Esophagus squamous epithelium (tissue), 5 donors: ENCODE measurements around the gene ZRANB3. TPM values are rescaled to one million over a fixed set of nuclear protein-coding genes. Genes with fewer than 3 reads are reported as not detected.
"Not testable (repeated sequence)": the region's sequence is repeated elsewhere in the genome, so short reads cannot be mapped to it uniquely, and the experiment has no call there.

Experiments
- DNase-seq: peaks from one replicate; lab custom pipeline; 2025; lab: John Stamatoyannopoulos, UW
- H3K27ac ChIP-seq, 4 donors: fragments of 200-600 bp; sonication (generic); one replicate each; pipeline ENCODE4 v1.5.1; 2016 to 2019; ENCODE audit warnings: mild to moderate bottlenecking in 1 of 4
- H3K27me3 ChIP-seq, 4 donors: fragments of 200-600 bp; sonication (generic); 1 replicate in 3 of 4; 2 replicates in 1 of 4; pipeline versions ENCODE4 v1.5.1 to v1.6.0; 2017 to 2021; ENCODE audit warnings: antibody characterized with exemption in 1 of 4
- H3K36me3 ChIP-seq, 3 donors: fragments of 200-600 bp; sonication (generic); one replicate each; pipeline ENCODE4 v1.5.1; 2016 to 2019
- H3K4me1 ChIP-seq, 3 donors: fragments of 200-600 bp; sonication (generic); one replicate each; pipeline ENCODE4 v1.5.1; 2017 to 2019
- H3K4me3 ChIP-seq, 4 donors: fragments of 200-600 bp; sonication (generic); 1 replicate in 3 of 4; 2 replicates in 1 of 4; pipeline ENCODE4 v1.5.1; 2016 to 2019; ENCODE audit warnings: mild to moderate bottlenecking in 2 of 4, moderate library complexity in 1 of 4
- H3K9me3 ChIP-seq, 3 donors: fragments of 200-600 bp; sonication (generic); one replicate each; pipeline ENCODE4 v1.5.1; 2016 to 2019
- POLR2A ChIP-seq, 4 donors: fragments of 450-650 bp; IDR thresholded peaks; one replicate each; pipeline ENCODE4 v1.6.1; 2017; ENCODE audit warnings: antibody characterized with exemption in 4 of 4, mild to moderate bottlenecking in 4 of 4, moderate library complexity in 3 of 4
- WGBS, 2 donors: methylation state at CpG; one replicate each; pipeline ENCODE4 v1.1.5; 2018; 5-methylcytosine and 5-hydroxymethylcytosine counted together
- intact Hi-C: fragments of 100-400 bp; cut with DNase I; formaldehyde crosslinking; loops from one replicate; pipeline ENCODE4 v1.15.0; 2022
- total RNA-seq, 4 donors: library from RNA; depleted of rRNA; stranded (reverse); fragments of >200 nt; gene quantifications; one replicate each; pipeline ENCODE4 v1.1.0, GENCODE V29; 2016
- TF ChIP-seq, protein P1 (sequence below), 6 experiments: fragments of 450-650 bp in 4 of 6; fragments of 200-600 bp in 2 of 6; sonication (generic) in 2 of 6; IDR thresholded peaks; one replicate each; pipeline ENCODE4 v1.5.1; 2016 to 2019; ENCODE audit warnings: antibody characterized with exemption in 6 of 6, mild to moderate bottlenecking in 4 of 6, moderate library complexity in 4 of 6
- donor health status: DM: yes; HTN: yes; CAD: no.

The ZRANB3 gene
- total RNA-seq, 4 donors from 2014 or later = 0.61 to 4.5 (median 3.5) TPM

DNA sequence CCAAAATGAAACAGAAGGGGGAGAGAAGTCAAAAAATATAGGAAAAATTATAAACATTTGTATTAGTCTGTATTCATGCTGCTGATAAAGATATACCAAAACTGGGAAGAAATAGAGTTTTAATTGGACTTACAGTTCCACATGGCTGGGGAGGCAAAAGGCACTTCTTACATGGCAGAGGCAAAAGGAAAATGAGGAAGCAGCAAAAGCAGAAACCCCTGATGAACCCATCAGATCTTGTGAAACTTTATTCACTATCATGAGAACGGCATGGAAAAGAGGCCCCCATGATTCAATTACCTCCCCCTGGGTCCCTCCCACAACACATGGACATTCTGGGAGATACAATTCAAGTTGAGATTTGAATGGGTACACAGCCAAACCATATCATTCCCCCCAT is 79.1 kb downstream of the ZRANB3 start:
- Histone ChIP-seq H3K36me3 (peaks cover 0 to 8% (median 0%) of the 10 kb centered on the region in 3 donors), H3K4me1 (no peaks in the 10 kb centered on the region), H3K4me3 (no peak overlapping the region), H3K27me3 (no peaks in the 10 kb centered on the region), H3K9me3 (peaks cover 0 to 34% (median 14%) of the 10 kb centered on the region in 3 donors), H3K27ac (no peak overlapping the region)
- intact Hi-C loops = no loop called here
- WGBS, 2 donors = 73 to 87% methylated on average over 1 of the region's 1 CpG
- TF ChIP-seq, protein P1, sequence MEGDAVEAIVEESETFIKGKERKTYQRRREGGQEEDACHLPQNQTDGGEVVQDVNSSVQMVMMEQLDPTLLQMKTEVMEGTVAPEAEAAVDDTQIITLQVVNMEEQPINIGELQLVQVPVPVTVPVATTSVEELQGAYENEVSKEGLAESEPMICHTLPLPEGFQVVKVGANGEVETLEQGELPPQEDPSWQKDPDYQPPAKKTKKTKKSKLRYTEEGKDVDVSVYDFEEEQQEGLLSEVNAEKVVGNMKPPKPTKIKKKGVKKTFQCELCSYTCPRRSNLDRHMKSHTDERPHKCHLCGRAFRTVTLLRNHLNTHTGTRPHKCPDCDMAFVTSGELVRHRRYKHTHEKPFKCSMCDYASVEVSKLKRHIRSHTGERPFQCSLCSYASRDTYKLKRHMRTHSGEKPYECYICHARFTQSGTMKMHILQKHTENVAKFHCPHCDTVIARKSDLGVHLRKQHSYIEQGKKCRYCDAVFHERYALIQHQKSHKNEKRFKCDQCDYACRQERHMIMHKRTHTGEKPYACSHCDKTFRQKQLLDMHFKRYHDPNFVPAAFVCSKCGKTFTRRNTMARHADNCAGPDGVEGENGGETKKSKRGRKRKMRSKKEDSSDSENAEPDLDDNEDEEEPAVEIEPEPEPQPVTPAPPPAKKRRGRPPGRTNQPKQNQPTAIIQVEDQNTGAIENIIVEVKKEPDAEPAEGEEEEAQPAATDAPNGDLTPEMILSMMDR (IDR thresholded peaks at IDR 0.05) = no peak
- no peak for TF ChIP-seq POLR2A (IDR thresholded peaks at IDR 0.05)
- DNase-seq = no peak

GRCh38 chr2:135443013-135443412 is 88.0 kb downstream of the ZRANB3 start:
- H3K36me3 ChIP-seq, intact Hi-C loops, DNase-seq, H3K4me1 ChIP-seq, H3K4me3 ChIP-seq, H3K27ac ChIP-seq, H3K27me3 ChIP-seq, H3K9me3 ChIP-seq: not testable (repeated sequence)
- 80 to 96% methylated on average over 5 of the region's 5 CpGs for whole genome bisulfite sequencing, 2 donors

DNA sequence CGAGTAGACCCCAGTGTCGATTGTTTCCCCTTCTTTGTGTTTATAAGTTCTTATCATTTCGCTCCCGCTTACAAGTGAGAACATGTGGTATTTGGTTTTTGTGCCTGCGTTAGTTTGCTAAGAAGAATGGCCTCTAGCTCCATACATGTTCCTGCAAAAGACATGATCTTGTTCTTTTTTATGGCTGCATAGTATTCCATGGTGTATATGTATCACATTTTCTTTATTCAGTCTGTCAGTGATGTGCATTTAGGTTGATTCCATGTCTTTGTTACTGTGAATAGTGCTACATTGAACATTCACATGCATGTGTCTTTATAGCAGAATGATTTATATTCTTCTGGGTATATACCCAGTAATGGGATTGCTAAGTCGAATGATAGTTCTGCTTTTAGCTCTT is 95.9 kb downstream of the ZRANB3 start:
- intact Hi-C loops, DNase-seq, H3K36me3 ChIP-seq: not testable (repeated sequence)

GRCh38 chr2:135424849-135425248 is 106.2 kb downstream of the ZRANB3 start:
- 81 to 90% methylated on average over 1 of the region's 1 CpG for WGBS, 2 donors
- no peak for DNase-seq
- intact Hi-C loops = no loop called here

More for the DNA sequence above, 95.9 kb downstream of the ZRANB3 start:
- H3K27ac ChIP-seq, H3K9me3 ChIP-seq, H3K4me3 ChIP-seq, H3K27me3 ChIP-seq, H3K4me1 ChIP-seq: not testable (repeated sequence)
- WGBS, 2 donors = 93 to 95% methylated on average over 6 of the region's 6 CpGs

DNA sequence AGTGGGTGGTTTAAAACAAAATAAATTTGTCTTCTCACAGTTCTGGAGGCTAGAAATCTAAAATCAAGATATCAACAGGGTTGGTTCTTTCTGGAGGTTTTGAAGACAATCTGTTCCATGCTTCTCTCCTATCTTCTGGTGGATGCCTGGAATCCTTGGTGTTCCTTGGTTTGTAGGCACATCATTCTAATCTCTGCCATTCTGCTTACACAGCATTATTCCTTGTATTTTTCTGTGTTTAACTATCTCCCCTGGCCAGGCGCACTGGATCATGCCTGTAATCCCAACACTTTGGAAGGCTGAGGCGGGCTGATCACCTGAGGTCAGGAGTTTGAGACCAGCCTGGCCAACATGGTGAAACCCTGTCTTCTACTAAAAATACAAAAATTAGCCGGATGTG is 108.1 kb downstream of the ZRANB3 start:
- WGBS, 2 donors = 95 to 96% methylated on average over 3 of the region's 3 CpGs
- Histone ChIP-seq H3K36me3 (no peaks in the 10 kb centered on the region), H3K4me1 (no peaks in the 10 kb centered on the region), H3K27ac (no peak overlapping the region), H3K4me3 (no peak overlapping the region), H3K9me3 (peaks cover 0 to 6% (median 0%) of the 10 kb centered on the region in 3 donors), H3K27me3 (no peaks in the 10 kb centered on the region)
- intact Hi-C loops = no loop called here
- no peak for TF ChIP-seq POLR2A (IDR thresholded peaks at IDR 0.05)
- TF ChIP-seq, protein P1 (IDR thresholded peaks at IDR 0.05) = no peak
- DNase-seq = no peak

More at GRCh38 chr2:135424849-135425248, 106.2 kb downstream of the ZRANB3 start:
- Histone ChIP-seq H3K27me3 (no peaks in the 10 kb centered on the region), H3K36me3 (no peaks in the 10 kb centered on the region), H3K9me3 (peaks cover 0 to 9% (median 0%) of the 10 kb centered on the region in 3 donors), H3K4me1 (no peaks in the 10 kb centered on the region), H3K27ac (no peak overlapping the region), H3K4me3 (no peak overlapping the region)
- TF ChIP-seq, protein P1 (IDR thresholded peaks at IDR 0.05) = no peak
- TF ChIP-seq POLR2A (IDR thresholded peaks at IDR 0.05) = no peak

DNA sequence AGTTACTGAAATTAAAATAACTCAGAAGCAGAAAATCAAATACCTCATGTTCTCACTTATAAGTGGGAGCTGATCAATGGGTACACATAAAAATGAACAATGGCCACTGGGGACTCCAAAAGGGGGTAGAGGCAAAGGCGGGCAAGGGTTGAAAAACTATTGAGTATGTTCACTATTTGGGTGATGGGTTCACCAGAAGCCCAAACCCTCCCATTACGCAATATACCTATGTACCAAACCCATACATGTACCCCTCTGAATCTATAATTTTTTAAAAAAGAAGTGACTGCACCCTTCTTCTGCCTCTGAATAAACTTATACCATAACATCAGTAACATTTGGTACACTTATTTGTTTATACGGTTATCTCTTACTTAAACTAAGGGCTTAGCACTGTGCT is 119.4 kb downstream of the ZRANB3 start:
- Histone ChIP-seq H3K27ac (no peak overlapping the region), H3K36me3 (no peaks in the 10 kb centered on the region), H3K9me3 (no peaks in the 10 kb centered on the region), H3K4me3 (no peak overlapping the region), H3K4me1 (no peaks in the 10 kb centered on the region), H3K27me3 (no peaks in the 10 kb centered on the region)
- WGBS, 2 donors = 97% methylated on average over 3 of the region's 3 CpGs
- intact Hi-C loops = no loop called here
- TF ChIP-seq, protein P1 (IDR thresholded peaks at IDR 0.05) = no peak
- TF ChIP-seq POLR2A (IDR thresholded peaks at IDR 0.05) = no peak
- DNase-seq = no peak
